ENCODE measurements around the gene CRYZL1. TPM values are rescaled to one million over a fixed set of nuclear protein-coding genes. Genes with fewer than 3 reads are reported as not detected.

CRYZL1 gene
- total RNA-seq, 1 donor from 2014 or later: 30.7 TPM

GRCh38 chr21:33560965-33561364 lies 80.6 kb downstream of the CRYZL1 start:
- Histone ChIP-seq H3K4me2 (ENCODE audit: low read length) (no peak overlapping the region), H4K20me1 (ENCODE audit: insufficient read depth, low read length) (peaks cover 75% of the 10 kb centered on the region), H3K4me1 (ENCODE audit: insufficient read depth, low read length) (no peaks in the 10 kb centered on the region), H2AFZ (ENCODE audit: low read depth, low read length) (no peak overlapping the region), H3K27me3 (ENCODE audit: insufficient read depth, low read length) (no peaks in the 10 kb centered on the region), H3K36me3 (ENCODE audit: insufficient read depth, low read length) (peaks cover 58% of the 10 kb centered on the region), H3K27ac (ENCODE audit: low read depth, low read length) (no peak overlapping the region), H3K79me2 (ENCODE audit: insufficient read depth, low read length) (peaks cover 97% of the 10 kb centered on the region), H3K9me3 (ENCODE audit: insufficient read depth, low read depth, low read length) (no peaks in the 10 kb centered on the region), H3K4me3 (ENCODE audit: insufficient read depth, low read depth, low read length) (no peak overlapping the region), H3K9ac (ENCODE audit: low read length) (no peak overlapping the region)
- H3K27ac Mint-ChIP-seq (ENCODE audit: unreplicated experiment): no peak overlapping the region
- no peak for FAIRE-seq
- H3K36me3 Mint-ChIP-seq (ENCODE audit: low read depth, unreplicated experiment): peaks cover 31% of the 10 kb centered on the region
- H3K9me3 Mint-ChIP-seq (ENCODE audit: unreplicated experiment): no peaks in the 10 kb centered on the region
- H3K4me1 Mint-ChIP-seq (ENCODE audit: low read depth, unreplicated experiment): peaks cover 6% of the 10 kb centered on the region
- no peak for TF ChIP-seq CTCF (IDR thresholded peaks at IDR 0.05; ENCODE audit: insufficient read depth, low read depth, low read length)
- no peak for TF ChIP-seq EZH2 (IDR thresholded peaks at IDR 0.05; ENCODE audit: insufficient read depth, low read length)
- H3K27me3 Mint-ChIP-seq (ENCODE audit: low read depth, unreplicated experiment): no peaks in the 10 kb centered on the region
- no peak overlapping the region for H3K4me3 Mint-ChIP-seq (ENCODE audit: unreplicated experiment)
- DNase-seq (ENCODE audit: low read depth): no peak

GRCh38 chr21:33559813-33560212 lies 81.7 kb downstream of the CRYZL1 start:
- no peaks in the 10 kb centered on the region for H3K9me3 ChIP-seq (ENCODE audit: insufficient read depth, low read depth, low read length)
- H3K4me3 ChIP-seq (ENCODE audit: insufficient read depth, low read depth, low read length): no peak overlapping the region
- H3K36me3 Mint-ChIP-seq (ENCODE audit: low read depth, unreplicated experiment): peaks cover 32% of the 10 kb centered on the region
- H4K20me1 ChIP-seq (ENCODE audit: insufficient read depth, low read length): peaks cover 86% of the 10 kb centered on the region
- H3K27me3 ChIP-seq (ENCODE audit: insufficient read depth, low read length): no peaks in the 10 kb centered on the region
- H2AFZ ChIP-seq (ENCODE audit: low read depth, low read length): no peak overlapping the region
- no peak for DNase-seq (ENCODE audit: low read depth)
- no peak overlapping the region for H3K4me2 ChIP-seq (ENCODE audit: low read length)
- no peak overlapping the region for H3K4me3 Mint-ChIP-seq (ENCODE audit: unreplicated experiment)
- no peaks in the 10 kb centered on the region for H3K4me1 ChIP-seq (ENCODE audit: insufficient read depth, low read length)
- H3K36me3 ChIP-seq (ENCODE audit: insufficient read depth, low read length): peaks cover 66% of the 10 kb centered on the region
- peaks cover 7% of the 10 kb centered on the region for H3K4me1 Mint-ChIP-seq (ENCODE audit: low read depth, unreplicated experiment)
- H3K27ac Mint-ChIP-seq (ENCODE audit: unreplicated experiment): no peak overlapping the region
- TF ChIP-seq EZH2 (IDR thresholded peaks at IDR 0.05; ENCODE audit: insufficient read depth, low read length) (no peak), CTCF (IDR thresholded peaks at IDR 0.05; ENCODE audit: insufficient read depth, low read depth, low read length) (no peak)
- H3K27me3 Mint-ChIP-seq (ENCODE audit: low read depth, unreplicated experiment): no peaks in the 10 kb centered on the region
- no peak for FAIRE-seq
- H3K9me3 Mint-ChIP-seq (ENCODE audit: unreplicated experiment): no peaks in the 10 kb centered on the region
- H3K79me2 ChIP-seq (ENCODE audit: insufficient read depth, low read length): peaks cover 96% of the 10 kb centered on the region
- no peak overlapping the region for H3K9ac ChIP-seq (ENCODE audit: low read length)
- no peak overlapping the region for H3K27ac ChIP-seq (ENCODE audit: low read depth, low read length)

GRCh38 chr21:33558777-33559421 lies 82.6 kb downstream of the CRYZL1 start:
- Histone ChIP-seq H3K36me3 (ENCODE audit: insufficient read depth, low read length) (peaks cover 75% of the 10 kb centered on the region), H3K27ac (ENCODE audit: low read depth, low read length) (no peak overlapping the region), H2AFZ (ENCODE audit: low read depth, low read length) (no peak overlapping the region), H3K4me1 (ENCODE audit: insufficient read depth, low read length) (no peaks in the 10 kb centered on the region), H4K20me1 (ENCODE audit: insufficient read depth, low read length) (peaks cover 90% of the 10 kb centered on the region), H3K9me3 (ENCODE audit: insufficient read depth, low read depth, low read length) (no peaks in the 10 kb centered on the region), H3K9ac (ENCODE audit: low read length) (no peak overlapping the region), H3K4me3 (ENCODE audit: insufficient read depth, low read depth, low read length) (no peak overlapping the region), H3K4me2 (ENCODE audit: low read length) (no peak overlapping the region), H3K79me2 (ENCODE audit: insufficient read depth, low read length) (peaks cover 97% of the 10 kb centered on the region), H3K27me3 (ENCODE audit: insufficient read depth, low read length) (no peaks in the 10 kb centered on the region)
- Mint-ChIP-seq H3K27ac (ENCODE audit: unreplicated experiment) (peak overlapping the region; percentile 6), H3K27me3 (ENCODE audit: low read depth, unreplicated experiment) (no peaks in the 10 kb centered on the region), H3K36me3 (ENCODE audit: low read depth, unreplicated experiment) (peaks cover 34% of the 10 kb centered on the region), H3K4me1 (ENCODE audit: low read depth, unreplicated experiment) (peaks cover 7% of the 10 kb centered on the region), H3K4me3 (ENCODE audit: unreplicated experiment) (no peak overlapping the region), H3K9me3 (ENCODE audit: unreplicated experiment) (no peaks in the 10 kb centered on the region)
- FAIRE-seq: no peak
- no peak for DNase-seq (ENCODE audit: low read depth)
- TF ChIP-seq EZH2 (IDR thresholded peaks at IDR 0.05; ENCODE audit: insufficient read depth, low read length) (no peak), CTCF (IDR thresholded peaks at IDR 0.05; ENCODE audit: insufficient read depth, low read depth, low read length) (no peak)
